ENCODE results near the gene ASPSCR1. TPM values are rescaled to one million over a fixed set of nuclear protein-coding genes. Genes with fewer than 3 reads are reported as not detected.

ASPSCR1 gene
- total and polyA plus RNA-seq, 9 of the 15 experiments (the other 6 are each of a cell fraction or from before 2014, with no cell fraction given), result 0.90 to 36.9 (median 11.6) TPM

GRCh38 chr17:82060001-82060380 lies 82.6 kb downstream of the ASPSCR1 start (continued):
- TF ChIP-seq HMGXB4 (CRISPR knock-in tag; IDR thresholded peaks at IDR 0.05) (no peak), RFX1 (IDR thresholded peaks at IDR 0.05) (no peak), CBX5 (IDR thresholded peaks at IDR 0.05; ENCODE audit: borderline replicate concordance, low read depth) (no peak), SNRNP70 (optimal IDR thresholded peaks at IDR 0.05; ENCODE audit: low read depth, low read length) (no peak)

GRCh38 chr17:82060614-82061013 lies 83.2 kb downstream of the ASPSCR1 start:
- BruUV-seq (replicated peaks), result no TSS peak
- H4K20me1 ChIP-seq (replicated peaks; ENCODE audit: control insufficient read depth, insufficient read depth, low read length), result peaks cover 7% of the 10 kb centered on the region
- ChIA-PET POLR2A (interaction anchor here (0.6 to 2.5 kb wide), 7 partner anchors 10 to 127 kb away, joined by 3 to 11 read pairs (median 3); partner anchors contain the start of gene DCXR), CTCF (ENCODE audit: low intra/inter-chr PET ratio) (no interaction called here)
- H3K4me1 ChIP-seq (replicated peaks in 1 of 2; ENCODE audit: control insufficient read depth in 2 of 2, insufficient read depth in 2 of 2, low read length in 2 of 2), result peaks cover 3 to 88% of the 10 kb centered on the region in 2 experiments; a peak in 3 of 5 replicates
- H3K27me3 ChIP-seq (ENCODE audit: control insufficient read depth in 2 of 2, insufficient read depth in 2 of 2, low read length in 2 of 2), result no peaks in the 10 kb centered on the region
- H3K9me1 ChIP-seq (ENCODE audit: control insufficient read depth, insufficient read depth, low read length), result no peaks in the 10 kb centered on the region
- H3K9me3 ChIP-seq (replicated peaks; ENCODE audit: control insufficient read depth, insufficient read depth, low read depth, low read length), result no peaks in the 10 kb centered on the region
- peaks cover 24% of the 10 kb centered on the region for H3K79me2 ChIP-seq (ENCODE audit: control insufficient read depth, insufficient read depth, low read length)
- 98% methylated on average over 9 of the region's 14 CpGs for WGBS (ENCODE audit: insufficient coverage, low coverage, missing lambda C conversion rate)
- no peak overlapping the region for H3K4me2 ChIP-seq (ENCODE audit: insufficient read depth, low read length)
- H3K4me3 ChIP-seq, result no peak overlapping the region
- DNase-seq (ENCODE audit: extremely low read depth in 1 of 4, low spot score in 3 of 4) (no peak), FAIRE-seq (no peak), ATAC-seq (no peak)
- in situ Hi-C loops (cut with MboI), result no loop called here
- H3K36me3 ChIP-seq (ENCODE audit: control insufficient read depth, insufficient read depth, low read length), result peaks cover 88% of the 10 kb centered on the region; the same call in 2 of the 3 replicates
- H2AFZ ChIP-seq (ENCODE audit: low read depth, low read length), result no peak overlapping the region
- peak overlapping the region in 1 of 2 experiments; percentile 65; a peak in 2 of 4 replicates for H3K9ac ChIP-seq (ENCODE audit: insufficient read depth in 1 of 2, low read depth in 2 of 2, low read length in 2 of 2)
- intact Hi-C loops (cut with micrococcal nuclease), result no loop called here
- no peak overlapping the region for H3K27ac ChIP-seq (ENCODE audit: extremely low read depth, low read depth, low read length)
- TF ChIP-seq NFIC (IDR thresholded peaks at IDR 0.05) (no peak), ZNF124 (CRISPR knock-in tag; IDR thresholded peaks at IDR 0.05) (no peak), ZNF263 (CRISPR knock-in tag; IDR thresholded peaks at IDR 0.05; ENCODE audit: borderline replicate concordance) (no peak), ZNF407 (IDR thresholded peaks at IDR 0.05; ENCODE audit: low read depth) (no peak), XRCC5 (IDR thresholded peaks at IDR 0.05; ENCODE audit: low read depth, low read length) (no peak)

Measured in K562 (cell line).